Keratinocyte (primary cell): Measurements from ENCODE around the gene STK4. TPM values are rescaled to one million over a fixed set of nuclear protein-coding genes. Genes with fewer than 3 reads are reported as not detected.

ENCODE experiments used
- DNase-seq: peaks from one replicate; pipeline ENCODE4 v3.0.0-alpha.2; 2011; ENCODE audit warnings: low read depth, missing footprints, low spot score
- FAIRE-seq: peaks from 2 replicates; lab custom pipeline; 2011; peaks lifted over from hg19 to GRCh38; lab: Jason Lieb, UNC
- H2AFZ ChIP-seq: 2 replicates; pipeline ENCODE4 v1.6.0; 2012; ENCODE audit warnings: low read length, control low read depth, inconsistent platforms; ENCODE audit not compliant: control insufficient read depth
- H3K27ac ChIP-seq: 2 replicates; pipeline ENCODE4 v1.5.1; 2011; ENCODE audit warnings: low read length; ENCODE audit not compliant: control insufficient read depth, insufficient read depth
- H3K27me3 ChIP-seq: 3 replicates; pipeline ENCODE4 v1.6.0; 2011; ENCODE audit warnings: low read length; ENCODE audit not compliant: control insufficient read depth, insufficient read depth; ENCODE audit errors: extremely low read depth
- H3K36me3 ChIP-seq, 2 experiments: 2 replicates in 1 of 2; 3 replicates in 1 of 2; pipeline ENCODE4 v1.5.1; 2011; ENCODE audit warnings: low read length in 2 of 2, mild to moderate bottlenecking in 1 of 2; ENCODE audit not compliant: control insufficient read depth in 2 of 2, insufficient read depth in 2 of 2; ENCODE audit errors: extremely low read depth in 1 of 2
- H3K4me1 ChIP-seq: 3 replicates; pipeline ENCODE4 v1.5.1; 2011; ENCODE audit warnings: low read length; ENCODE audit not compliant: control insufficient read depth, insufficient read depth; ENCODE audit errors: extremely low read depth
- H3K4me2 ChIP-seq: 3 replicates; pipeline ENCODE4 v1.6.0; 2011; ENCODE audit warnings: low read depth, low read length; ENCODE audit not compliant: control insufficient read depth, insufficient read depth; ENCODE audit errors: extremely low read depth
- H3K4me3 ChIP-seq, 3 experiments: fragments of 200-600 bp in 1 of 3; sonication (generic) in 1 of 3; 2 replicates in 2 of 3; 3 replicates in 1 of 3; pipeline ENCODE4 v1.5.1; 2011 to 2016; ENCODE audit warnings: low read length in 3 of 3, mild to moderate bottlenecking in 3 of 3, control low read depth in 2 of 3, inconsistent platforms in 1 of 3, low read depth in 1 of 3, mixed read lengths in 1 of 3, mixed run types in 1 of 3, moderate library complexity in 1 of 3; ENCODE audit not compliant: control insufficient read depth in 2 of 3, insufficient read depth in 2 of 3; ENCODE audit errors: extremely low read depth in 1 of 3
- H3K79me2 ChIP-seq: 2 replicates; pipeline ENCODE4 v1.6.0; 2012; ENCODE audit warnings: low read length; ENCODE audit not compliant: control insufficient read depth, insufficient read depth
- H3K9ac ChIP-seq: 3 replicates; pipeline ENCODE4 v1.6.0; 2011; ENCODE audit warnings: low read length; ENCODE audit not compliant: control insufficient read depth, insufficient read depth; ENCODE audit errors: extremely low read depth
- H3K9me1 ChIP-seq: 3 replicates; pipeline ENCODE4 v1.6.0; 2011; ENCODE audit warnings: low read length; ENCODE audit not compliant: control insufficient read depth, insufficient read depth; ENCODE audit errors: extremely low read depth
- H3K9me3 ChIP-seq: 2 replicates; pipeline ENCODE4 v1.5.1; 2012; ENCODE audit warnings: low read depth, low read length; ENCODE audit not compliant: control insufficient read depth
- H4K20me1 ChIP-seq: 3 replicates; pipeline ENCODE4 v1.6.0; 2011; ENCODE audit warnings: low read length; ENCODE audit not compliant: control insufficient read depth, insufficient read depth; ENCODE audit errors: extremely low read depth
- EZH2 ChIP-seq: IDR thresholded peaks from one replicate; pipeline ENCODE4 v1.6.1; 2012; ENCODE audit warnings: inconsistent platforms, mild to moderate bottlenecking, low read length, moderate library complexity
- dilution Hi-C: fragments of 300-500 bp; cut with MboI; formaldehyde crosslinking; loops from one replicate; pipeline ENCODE4 v1.7.0; 2020; ENCODE audit warnings: low sequenced_read_pairs; ENCODE audit not compliant: extremely low pct_ligation_motif_present
- polyA plus RNA-seq, 5 experiments: library from polyadenylated mRNA; depleted of rRNA in 3 of 5; stranded (reverse) in 3 of 5; stranded (forward) in 1 of 5; unstranded in 1 of 5; fragments of >200 nt; gene quantifications; 1 replicate in 1 of 5; 2 replicates in 3 of 5; 3 replicates in 1 of 5; pipeline versions ENCODE4 v1.2.1 to v1.2.3, GENCODE V29; 2011 to 2012; ENCODE audit warnings: missing spikeins in 2 of 5, low read depth in 1 of 5, low replicate concordance in 1 of 5
- TF ChIP-seq, protein P1 (sequence below), 3 experiments: IDR thresholded peaks in 1 of 3; conservative IDR thresholded peaks in 1 of 3; optimal IDR thresholded peaks in 1 of 3; 2 replicates in 2 of 3; 3 replicates in 1 of 3; pipeline versions ENCODE3 to v1.5.1; 2011; ENCODE audit warnings: low read length in 3 of 3, mild to moderate bottlenecking in 3 of 3, moderate library complexity in 2 of 3, control low read depth in 1 of 3, inconsistent platforms in 1 of 3; ENCODE audit not compliant: insufficient read depth in 2 of 3; ENCODE audit errors: extremely low read depth in 1 of 3

The STK4 gene
- polyA plus RNA-seq, 1 donor (not counting 4 experiments of a cell fraction or from before 2014, with no cell fraction given), result 30.5 TPM

DNA sequence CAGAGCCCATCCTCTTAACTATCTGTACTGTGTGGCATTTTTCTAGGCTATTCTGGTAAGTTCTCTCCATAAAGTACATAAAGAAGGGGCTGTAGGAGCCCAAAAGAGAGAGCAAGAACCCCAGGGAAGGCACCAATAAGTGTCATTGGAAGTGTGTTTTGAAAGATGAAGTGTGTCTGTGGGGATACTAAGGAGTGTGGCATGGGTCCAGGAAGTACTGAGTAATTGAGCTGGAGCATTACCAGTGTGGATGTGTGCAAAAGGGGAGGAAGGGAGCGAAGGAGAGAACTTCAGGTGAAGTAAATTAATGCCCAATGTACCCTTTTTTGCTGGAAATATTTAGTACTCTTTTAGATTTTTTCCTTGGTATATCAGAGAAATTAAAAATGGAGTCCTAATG lies 70.7 kb downstream of the STK4 start:
- FAIRE-seq, result peak; percentile 52
- peaks cover 4% of the 10 kb centered on the region for H3K79me2 ChIP-seq
- H3K9me3 ChIP-seq, result no peaks in the 10 kb centered on the region
- no peak overlapping the region for H2AFZ ChIP-seq
- H3K9ac ChIP-seq, result no peak overlapping the region
- H3K4me1 ChIP-seq, result peaks cover 62% of the 10 kb centered on the region
- no peaks in the 10 kb centered on the region for H3K9me1 ChIP-seq
- no peak overlapping the region for H3K4me3 ChIP-seq
- TF ChIP-seq EZH2, result no peak
- TF ChIP-seq, protein P1, sequence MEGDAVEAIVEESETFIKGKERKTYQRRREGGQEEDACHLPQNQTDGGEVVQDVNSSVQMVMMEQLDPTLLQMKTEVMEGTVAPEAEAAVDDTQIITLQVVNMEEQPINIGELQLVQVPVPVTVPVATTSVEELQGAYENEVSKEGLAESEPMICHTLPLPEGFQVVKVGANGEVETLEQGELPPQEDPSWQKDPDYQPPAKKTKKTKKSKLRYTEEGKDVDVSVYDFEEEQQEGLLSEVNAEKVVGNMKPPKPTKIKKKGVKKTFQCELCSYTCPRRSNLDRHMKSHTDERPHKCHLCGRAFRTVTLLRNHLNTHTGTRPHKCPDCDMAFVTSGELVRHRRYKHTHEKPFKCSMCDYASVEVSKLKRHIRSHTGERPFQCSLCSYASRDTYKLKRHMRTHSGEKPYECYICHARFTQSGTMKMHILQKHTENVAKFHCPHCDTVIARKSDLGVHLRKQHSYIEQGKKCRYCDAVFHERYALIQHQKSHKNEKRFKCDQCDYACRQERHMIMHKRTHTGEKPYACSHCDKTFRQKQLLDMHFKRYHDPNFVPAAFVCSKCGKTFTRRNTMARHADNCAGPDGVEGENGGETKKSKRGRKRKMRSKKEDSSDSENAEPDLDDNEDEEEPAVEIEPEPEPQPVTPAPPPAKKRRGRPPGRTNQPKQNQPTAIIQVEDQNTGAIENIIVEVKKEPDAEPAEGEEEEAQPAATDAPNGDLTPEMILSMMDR (optimal IDR thresholded peaks at IDR 0.05 in 1 of 3, IDR thresholded peaks at IDR 0.05 in 1 of 3, conservative IDR thresholded peaks at IDR 0.05 in 1 of 3; ENCODE audit: extremely low read depth in 1 of 3, insufficient read depth in 2 of 3, low read length in 3 of 3), result no peak
- H3K4me2 ChIP-seq, result peak overlapping the region; percentile 24
- dilution Hi-C loops, result no loop called here
- H3K27me3 ChIP-seq, result no peaks in the 10 kb centered on the region
- peak overlapping the region; percentile 93 for H3K27ac ChIP-seq
- no peaks in the 10 kb centered on the region for H3K36me3 ChIP-seq
- DNase-seq, result peak; percentile 42
- H4K20me1 ChIP-seq, result no peaks in the 10 kb centered on the region

DNA sequence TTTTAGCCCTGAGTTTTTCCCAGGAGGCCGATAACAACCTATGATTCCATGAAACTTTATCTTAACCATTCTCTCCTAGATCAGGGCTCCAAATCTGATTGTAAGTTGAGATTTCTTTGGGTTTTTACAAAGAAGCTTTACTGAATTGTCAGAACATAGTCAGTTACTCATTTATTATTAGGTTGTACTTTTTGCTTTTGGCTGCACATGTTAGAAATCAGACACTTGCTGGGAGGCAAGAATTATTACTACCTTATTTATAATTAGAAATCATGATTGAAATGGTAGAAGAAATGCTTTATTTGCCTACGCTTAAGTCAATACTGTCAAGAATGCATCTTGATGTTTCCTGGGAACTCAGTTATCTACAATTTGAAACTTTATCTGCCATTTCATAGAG lies 71.3 kb downstream of the STK4 start:
- Histone ChIP-seq H3K4me1 (peaks cover 62% of the 10 kb centered on the region), H3K4me2 (peak overlapping the region; percentile 24), H2AFZ (no peak overlapping the region), H3K27ac (peak overlapping the region; percentile 93), H4K20me1 (no peaks in the 10 kb centered on the region), H3K36me3 (peaks cover 0 to 1% of the 10 kb centered on the region in 2 experiments), H3K4me3 (no peak overlapping the region), H3K79me2 (peaks cover 4% of the 10 kb centered on the region), H3K9me3 (no peaks in the 10 kb centered on the region), H3K27me3 (no peaks in the 10 kb centered on the region), H3K9ac (no peak overlapping the region), H3K9me1 (no peaks in the 10 kb centered on the region)
- FAIRE-seq (no peak), DNase-seq (no peak)
- dilution Hi-C loops, result no loop called here
- TF ChIP-seq, protein P1 (optimal IDR thresholded peaks at IDR 0.05 in 1 of 3, IDR thresholded peaks at IDR 0.05 in 1 of 3, conservative IDR thresholded peaks at IDR 0.05 in 1 of 3; ENCODE audit: extremely low read depth in 1 of 3, insufficient read depth in 2 of 3, low read length in 3 of 3), result no peak
- TF ChIP-seq EZH2, result no peak
